ENCODE results near the gene ATP8A2. TPM values are rescaled to one million over a fixed set of nuclear protein-coding genes. Genes with fewer than 3 reads are reported as not detected.

Gene ATP8A2
- total RNA-seq, 1 donor = 0.72 TPM

GRCh38 chr13:25687471-25688225 lies 315.9 kb downstream of the ATP8A2 start:
- H3K79me2 ChIP-seq (ENCODE audit: insufficient read depth, low read length) = no peaks in the 10 kb centered on the region
- no peaks in the 10 kb centered on the region for H3K27me3 ChIP-seq (ENCODE audit: insufficient read depth, low read length)
- H3K4me1 ChIP-seq (ENCODE audit: insufficient read depth, low read length) = no peaks in the 10 kb centered on the region
- DNase-seq (ENCODE audit: insufficient read length, low spot score, missing footprints) = no peak
- no peaks in the 10 kb centered on the region for H3K9me3 ChIP-seq (ENCODE audit: low read depth, low read length)
- H3K27ac ChIP-seq (ENCODE audit: low read depth, low read length) = no peak overlapping the region
- H3K4me3 ChIP-seq (ENCODE audit: insufficient read depth, low read length) = no peak overlapping the region
- H3K4me2 ChIP-seq (ENCODE audit: insufficient read depth, low read length) = no peak overlapping the region
- no peak for TF ChIP-seq CTCF (IDR thresholded peaks at IDR 0.05; ENCODE audit: extremely low read depth, low read depth, low read length)
- no peaks in the 10 kb centered on the region for H4K20me1 ChIP-seq (ENCODE audit: insufficient read depth, low read length)
- no peaks in the 10 kb centered on the region for H3K36me3 ChIP-seq (ENCODE audit: insufficient read depth, low read length)
- H2AFZ ChIP-seq (ENCODE audit: low read length) = no peak overlapping the region

DNA sequence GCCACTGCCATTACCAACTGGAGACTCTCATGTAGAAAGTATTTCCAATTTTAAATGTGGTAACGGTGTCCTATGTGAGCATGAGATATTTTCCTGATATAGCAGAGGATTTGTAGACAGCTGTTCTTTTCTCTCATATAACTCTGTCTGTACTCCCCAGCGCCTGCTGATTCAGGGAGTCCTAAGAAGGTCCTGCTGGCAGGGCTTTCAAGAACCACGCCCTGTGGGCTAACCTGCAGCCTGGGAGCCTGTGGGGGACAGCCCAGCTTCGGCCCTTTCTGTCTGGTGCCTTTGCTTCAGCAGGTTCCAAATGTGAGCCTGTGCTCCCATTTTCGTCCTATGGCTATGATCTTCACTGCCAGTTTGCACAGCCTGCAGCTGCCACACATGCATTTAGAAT lies 316.8 kb downstream of the ATP8A2 start:
- Histone ChIP-seq H3K27me3 (ENCODE audit: insufficient read depth, low read length) (no peaks in the 10 kb centered on the region), H3K4me1 (ENCODE audit: insufficient read depth, low read length) (no peaks in the 10 kb centered on the region), H3K27ac (ENCODE audit: low read depth, low read length) (no peak overlapping the region), H3K36me3 (ENCODE audit: insufficient read depth, low read length) (no peaks in the 10 kb centered on the region), H3K4me3 (ENCODE audit: insufficient read depth, low read length) (no peak overlapping the region), H4K20me1 (ENCODE audit: insufficient read depth, low read length) (no peaks in the 10 kb centered on the region), H3K79me2 (ENCODE audit: insufficient read depth, low read length) (no peaks in the 10 kb centered on the region), H3K9me3 (ENCODE audit: low read depth, low read length) (no peaks in the 10 kb centered on the region), H2AFZ (ENCODE audit: low read length) (no peak overlapping the region), H3K4me2 (ENCODE audit: insufficient read depth, low read length) (no peak overlapping the region)
- no peak for DNase-seq (ENCODE audit: insufficient read length, low spot score, missing footprints)
- no peak for TF ChIP-seq CTCF (IDR thresholded peaks at IDR 0.05; ENCODE audit: extremely low read depth, low read depth, low read length)

GRCh38 chr13:25689539-25689938 lies 317.8 kb downstream of the ATP8A2 start:
- no peak overlapping the region for H3K27ac ChIP-seq (ENCODE audit: low read depth, low read length)
- no peak for TF ChIP-seq CTCF (IDR thresholded peaks at IDR 0.05; ENCODE audit: extremely low read depth, low read depth, low read length)
- no peak overlapping the region for H2AFZ ChIP-seq (ENCODE audit: low read length)
- H3K4me1 ChIP-seq (ENCODE audit: insufficient read depth, low read length) = no peaks in the 10 kb centered on the region
- H3K4me2 ChIP-seq (ENCODE audit: insufficient read depth, low read length) = no peak overlapping the region
- DNase-seq (ENCODE audit: insufficient read length, low spot score, missing footprints) = no peak
- H3K79me2 ChIP-seq (ENCODE audit: insufficient read depth, low read length) = no peaks in the 10 kb centered on the region
- H4K20me1 ChIP-seq (ENCODE audit: insufficient read depth, low read length) = no peaks in the 10 kb centered on the region
- H3K4me3 ChIP-seq (ENCODE audit: insufficient read depth, low read length) = no peak overlapping the region
- H3K9me3 ChIP-seq (ENCODE audit: low read depth, low read length) = no peaks in the 10 kb centered on the region
- H3K27me3 ChIP-seq (ENCODE audit: insufficient read depth, low read length) = no peaks in the 10 kb centered on the region
- no peaks in the 10 kb centered on the region for H3K36me3 ChIP-seq (ENCODE audit: insufficient read depth, low read length)

GRCh38 chr13:25690582-25690981 lies 318.8 kb downstream of the ATP8A2 start:
- Histone ChIP-seq H3K27me3 (ENCODE audit: insufficient read depth, low read length) (no peaks in the 10 kb centered on the region), H3K27ac (ENCODE audit: low read depth, low read length) (no peak overlapping the region), H3K9me3 (ENCODE audit: low read depth, low read length) (no peaks in the 10 kb centered on the region), H2AFZ (ENCODE audit: low read length) (no peak overlapping the region), H3K4me2 (ENCODE audit: insufficient read depth, low read length) (no peak overlapping the region), H3K36me3 (ENCODE audit: insufficient read depth, low read length) (no peaks in the 10 kb centered on the region), H3K4me3 (ENCODE audit: insufficient read depth, low read length) (no peak overlapping the region), H3K79me2 (ENCODE audit: insufficient read depth, low read length) (no peaks in the 10 kb centered on the region), H4K20me1 (ENCODE audit: insufficient read depth, low read length) (no peaks in the 10 kb centered on the region), H3K4me1 (ENCODE audit: insufficient read depth, low read length) (no peaks in the 10 kb centered on the region)
- no peak for TF ChIP-seq CTCF (IDR thresholded peaks at IDR 0.05; ENCODE audit: extremely low read depth, low read depth, low read length)
- no peak for DNase-seq (ENCODE audit: insufficient read length, low spot score, missing footprints)

Data from osteoblast (primary cell).